Breast epithelium (tissue), 3 donors: Measurements from ENCODE around the gene TNFAIP1.

Experiments used
- CTCF ChIP-seq, 3 donors: fragments of 450-650 bp; IDR thresholded peaks; one replicate each; pipeline ENCODE4 v1.5.1; 2016 to 2017; ENCODE audit warnings: antibody characterized with exemption in 3 of 3, mild to moderate bottlenecking in 3 of 3, moderate library complexity in 3 of 3
- POLR2A ChIP-seq: fragments of 450-650 bp; IDR thresholded peaks from one replicate; pipeline ENCODE4 v1.6.1; 2016; ENCODE audit warnings: antibody characterized with exemption, mild to moderate bottlenecking, moderate library complexity
- POLR2AphosphoS5 ChIP-seq, 3 donors: sonication (generic); formaldehyde crosslinking; IDR thresholded peaks; one replicate each; pipeline ENCODE4 v1.6.1; 2017; ENCODE audit warnings: antibody characterized with exemption in 3 of 3

- TF ChIP-seq POLR2AphosphoS5 (IDR thresholded peaks at IDR 0.05): peak; percentile 91 to 94 (median 93)
- no peak for TF ChIP-seq CTCF (IDR thresholded peaks at IDR 0.05)
- peak; percentile 65 for TF ChIP-seq POLR2A
Measured at GRCh38 chr17:28357061-28357900, 21.7 kb downstream of the TNFAIP1 start, which contains the start of gene POLDIP2.
